Measurements from ENCODE around the gene THRA.

THRA gene

GRCh38 chr17:40068129-40068581 is 5.4 kb downstream of the THRA start:
- Histone ChIP-seq H3K36me3 (ENCODE audit: control insufficient read depth, low read length) (no peaks in the 10 kb centered on the region), H3K4me2 (ENCODE audit: low read length) (peak overlapping the region; percentile 66), H4K20me1 (ENCODE audit: control insufficient read depth, insufficient read depth, low read depth, low read length) (no peaks in the 10 kb centered on the region), H3K79me2 (ENCODE audit: control insufficient read depth, low read length) (no peaks in the 10 kb centered on the region), H3F3A (ENCODE audit: control insufficient read depth, insufficient read depth) (no peaks in the 10 kb centered on the region), H3K4me1 (ENCODE audit: control insufficient read depth, low read length) (peaks cover 62% of the 10 kb centered on the region), H3K27me3 (ENCODE audit: control insufficient read depth, low read length) (peaks cover 17% of the 10 kb centered on the region), H3K27ac (ENCODE audit: low read depth, low read length) (no peak overlapping the region), H3K9me2 (replicated peaks; ENCODE audit: control insufficient read depth, low read length) (no peaks in the 10 kb centered on the region), H3K9me3 (ENCODE audit: control insufficient read depth, insufficient read depth, low read length) (no peaks in the 10 kb centered on the region), H3K4me3 (ENCODE audit: low read length) (peak overlapping the region; percentile 55)
- TF ChIP-seq, protein P1, sequence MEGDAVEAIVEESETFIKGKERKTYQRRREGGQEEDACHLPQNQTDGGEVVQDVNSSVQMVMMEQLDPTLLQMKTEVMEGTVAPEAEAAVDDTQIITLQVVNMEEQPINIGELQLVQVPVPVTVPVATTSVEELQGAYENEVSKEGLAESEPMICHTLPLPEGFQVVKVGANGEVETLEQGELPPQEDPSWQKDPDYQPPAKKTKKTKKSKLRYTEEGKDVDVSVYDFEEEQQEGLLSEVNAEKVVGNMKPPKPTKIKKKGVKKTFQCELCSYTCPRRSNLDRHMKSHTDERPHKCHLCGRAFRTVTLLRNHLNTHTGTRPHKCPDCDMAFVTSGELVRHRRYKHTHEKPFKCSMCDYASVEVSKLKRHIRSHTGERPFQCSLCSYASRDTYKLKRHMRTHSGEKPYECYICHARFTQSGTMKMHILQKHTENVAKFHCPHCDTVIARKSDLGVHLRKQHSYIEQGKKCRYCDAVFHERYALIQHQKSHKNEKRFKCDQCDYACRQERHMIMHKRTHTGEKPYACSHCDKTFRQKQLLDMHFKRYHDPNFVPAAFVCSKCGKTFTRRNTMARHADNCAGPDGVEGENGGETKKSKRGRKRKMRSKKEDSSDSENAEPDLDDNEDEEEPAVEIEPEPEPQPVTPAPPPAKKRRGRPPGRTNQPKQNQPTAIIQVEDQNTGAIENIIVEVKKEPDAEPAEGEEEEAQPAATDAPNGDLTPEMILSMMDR (IDR thresholded peaks at IDR 0.05; ENCODE audit: low read depth, low read length, poor library complexity, severe bottlenecking), result no peak
- TF ChIP-seq EZH2phosphoT487 (IDR thresholded peaks at IDR 0.05; ENCODE audit: borderline replicate concordance, low read length), result no peak

DNA sequence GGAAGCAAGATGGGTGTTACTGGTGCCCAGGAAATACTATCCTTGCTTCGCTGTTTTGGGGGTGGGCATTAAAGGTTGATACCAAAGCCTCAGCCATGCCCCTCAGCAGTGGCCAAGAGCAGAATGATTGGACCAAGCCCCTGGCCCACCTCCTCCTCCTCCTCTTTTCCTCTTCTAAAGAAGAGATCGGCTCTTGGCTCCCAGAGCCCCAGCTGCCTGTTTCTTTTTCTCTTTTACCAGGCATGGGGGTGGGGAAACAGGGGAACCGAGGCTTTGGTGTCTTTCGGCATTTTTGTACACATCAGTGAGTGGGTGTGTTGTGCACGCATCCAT is 5.8 kb downstream of the THRA start:
- Histone ChIP-seq H3K27me3 (ENCODE audit: control insufficient read depth, low read length) (peaks cover 13% of the 10 kb centered on the region), H3F3A (ENCODE audit: control insufficient read depth, insufficient read depth) (no peaks in the 10 kb centered on the region), H3K36me3 (ENCODE audit: control insufficient read depth, low read length) (no peaks in the 10 kb centered on the region), H4K20me1 (ENCODE audit: control insufficient read depth, insufficient read depth, low read depth, low read length) (no peaks in the 10 kb centered on the region), H3K4me2 (ENCODE audit: low read length) (peak overlapping the region; percentile 66), H3K4me3 (ENCODE audit: low read length) (peak overlapping the region; percentile 55), H3K27ac (ENCODE audit: low read depth, low read length) (no peak overlapping the region), H3K4me1 (ENCODE audit: control insufficient read depth, low read length) (peaks cover 58% of the 10 kb centered on the region), H3K79me2 (ENCODE audit: control insufficient read depth, low read length) (no peaks in the 10 kb centered on the region), H3K9me2 (replicated peaks; ENCODE audit: control insufficient read depth, low read length) (no peaks in the 10 kb centered on the region), H3K9me3 (ENCODE audit: control insufficient read depth, insufficient read depth, low read length) (no peaks in the 10 kb centered on the region)
- TF ChIP-seq, protein P1 (IDR thresholded peaks at IDR 0.05; ENCODE audit: low read depth, low read length, poor library complexity, severe bottlenecking), result no peak
- no peak for TF ChIP-seq EZH2phosphoT487 (IDR thresholded peaks at IDR 0.05; ENCODE audit: borderline replicate concordance, low read length)

DNA sequence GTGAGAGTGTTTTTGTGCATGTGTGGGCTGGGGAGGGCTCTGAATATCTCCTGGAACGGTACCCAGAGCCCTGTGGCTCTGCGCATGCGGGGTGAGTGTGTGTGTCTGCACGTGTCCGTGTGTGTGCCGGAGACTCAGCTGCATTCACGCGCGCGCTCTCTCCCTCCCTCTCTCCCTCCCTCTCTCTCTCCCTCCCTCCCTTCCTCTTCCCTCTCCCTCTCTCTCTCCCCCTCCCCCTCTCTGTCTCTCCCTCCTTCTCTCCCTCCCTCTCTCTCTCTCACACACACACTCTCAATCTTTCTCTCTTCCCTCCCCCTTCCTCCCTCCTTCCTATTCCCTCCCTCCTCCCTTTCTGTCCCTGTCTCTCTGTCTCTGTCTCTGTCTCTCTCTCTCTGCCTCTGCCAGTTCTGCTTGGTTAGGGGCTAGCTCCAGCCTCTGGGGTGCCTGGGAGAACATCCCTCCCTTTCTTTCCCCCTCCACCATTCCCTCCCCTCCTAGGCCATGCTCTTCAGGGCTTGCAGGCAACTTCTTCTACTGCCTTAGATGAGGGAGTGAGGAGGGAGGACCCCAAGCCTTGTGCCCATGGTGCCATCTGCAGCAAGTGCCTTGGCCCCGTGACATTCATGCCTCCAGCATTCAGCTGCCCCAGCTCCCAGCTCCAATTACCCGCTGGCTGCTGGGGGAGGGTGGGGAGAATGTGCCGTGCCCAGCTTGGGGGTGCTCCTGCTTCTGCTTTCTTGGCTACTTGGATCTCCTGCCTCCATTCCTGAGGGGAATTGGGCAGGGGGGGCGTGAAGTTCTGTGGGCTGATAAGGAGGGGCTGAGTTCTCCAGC is 6.4 kb downstream of the THRA start:
- Histone ChIP-seq H3K27me3 (ENCODE audit: control insufficient read depth, low read length) (peaks cover 7% of the 10 kb centered on the region), H3K27ac (ENCODE audit: low read depth, low read length) (peak overlapping the region; percentile 26), H3K9me3 (ENCODE audit: control insufficient read depth, insufficient read depth, low read length) (no peaks in the 10 kb centered on the region), H3K4me1 (ENCODE audit: control insufficient read depth, low read length) (peaks cover 52% of the 10 kb centered on the region), H3K79me2 (ENCODE audit: control insufficient read depth, low read length) (no peaks in the 10 kb centered on the region), H4K20me1 (ENCODE audit: control insufficient read depth, insufficient read depth, low read depth, low read length) (no peaks in the 10 kb centered on the region), H3F3A (ENCODE audit: control insufficient read depth, insufficient read depth) (no peaks in the 10 kb centered on the region), H3K4me2 (ENCODE audit: low read length) (peak overlapping the region; percentile 66), H3K9me2 (replicated peaks; ENCODE audit: control insufficient read depth, low read length) (no peaks in the 10 kb centered on the region), H3K36me3 (ENCODE audit: control insufficient read depth, low read length) (no peaks in the 10 kb centered on the region), H3K4me3 (ENCODE audit: low read length) (peak overlapping the region; percentile 55)
- TF ChIP-seq, protein P1 (IDR thresholded peaks at IDR 0.05; ENCODE audit: low read depth, low read length, poor library complexity, severe bottlenecking), result no peak
- no peak for TF ChIP-seq EZH2phosphoT487 (IDR thresholded peaks at IDR 0.05; ENCODE audit: borderline replicate concordance, low read length)

Measured in DOHH2 (cell line).